HG03378 (cell line): ENCODE data around the gene RAET1G.

Source experiments
- ATAC-seq: cut with Tn5 transposase; IDR thresholded peaks from one replicate; pipeline ENCODE4 v1.9.1; 2021; ENCODE audit warnings: mild to moderate bottlenecking, moderate library complexity; ENCODE audit not compliant: unreplicated experiment

RAET1G gene

DNA sequence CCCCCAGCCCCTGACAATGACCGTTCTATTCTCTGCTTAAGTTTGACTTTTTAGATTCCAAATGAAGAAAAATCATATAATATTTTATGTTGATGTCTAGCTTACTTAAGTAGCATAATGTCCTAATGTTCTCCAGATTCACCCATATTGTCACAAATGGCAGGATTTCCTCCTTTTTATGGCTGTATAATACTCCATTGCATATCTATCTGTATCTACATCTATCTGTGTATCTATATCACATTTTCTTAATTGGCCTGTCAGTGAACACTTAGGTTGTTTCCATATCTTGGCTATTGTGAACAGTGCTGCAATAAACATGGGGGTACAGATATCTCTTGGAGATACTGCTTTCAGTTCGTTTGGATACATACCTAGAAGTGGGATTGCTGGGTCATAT lies 51.7 kb downstream of the RAET1G start:
- no peak for ATAC-seq

GRCh38 chr6:149869275-149869892 lies 53.5 kb downstream of the RAET1G start:
- no peak for ATAC-seq

- no peak for ATAC-seq
These were observed 54.9 kb downstream of the RAET1G start for GRCh38 chr6:149867876-149868640.
